ENCODE results near the gene CXCL10. TPM values are rescaled to one million over a fixed set of nuclear protein-coding genes. Genes with fewer than 3 reads are reported as not detected.

CXCL10 gene
- polyA plus RNA-seq, 3 donors = 5.2 to 7.0 (median 5.4) TPM

DNA sequence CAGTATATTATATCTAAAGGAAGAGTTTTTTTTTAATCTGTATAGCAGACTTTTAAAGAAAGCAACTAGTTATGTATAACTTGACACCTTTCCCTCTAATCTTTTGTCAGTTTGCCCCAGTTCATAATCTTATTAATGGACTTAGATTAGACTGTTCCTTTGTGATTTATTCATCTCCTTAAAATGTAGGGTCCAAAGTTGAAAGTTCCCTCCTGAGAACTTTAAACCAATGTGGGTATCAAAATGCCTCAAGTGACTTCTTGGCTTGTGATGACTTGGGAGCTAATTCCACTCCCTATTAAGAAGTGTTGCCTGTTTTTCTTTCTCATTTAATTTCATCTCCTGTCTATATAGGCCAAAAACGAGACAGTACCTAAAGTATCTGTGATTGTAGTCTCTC is 26.2 kb downstream of the CXCL10 start:
- no peak for DNase-seq (ENCODE audit: low read depth in 3 of 3, low spot score in 2 of 3)

DNA sequence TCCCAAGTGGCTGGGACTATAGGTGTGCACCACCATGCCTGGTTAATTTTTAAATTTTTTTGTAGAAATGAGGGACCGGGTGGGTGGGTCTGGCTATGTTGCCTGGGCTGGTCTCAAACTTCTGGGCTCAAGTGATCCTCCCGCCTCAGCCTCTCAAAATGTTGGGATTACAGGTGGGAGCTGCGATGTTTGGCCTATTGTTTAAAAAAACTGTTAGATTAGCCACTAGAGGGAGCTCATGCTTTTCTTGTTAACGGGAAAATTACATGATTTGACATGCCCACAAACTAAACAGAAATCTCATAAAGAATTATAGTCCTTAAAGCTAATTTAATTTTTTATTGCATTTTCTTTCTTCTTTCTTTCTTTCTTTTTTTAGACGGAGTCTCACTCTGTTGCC is 27.6 kb downstream of the CXCL10 start:
- peak in 1 of 3 donors; percentile 29 for DNase-seq (ENCODE audit: low read depth in 3 of 3, low spot score in 2 of 3)

DNA sequence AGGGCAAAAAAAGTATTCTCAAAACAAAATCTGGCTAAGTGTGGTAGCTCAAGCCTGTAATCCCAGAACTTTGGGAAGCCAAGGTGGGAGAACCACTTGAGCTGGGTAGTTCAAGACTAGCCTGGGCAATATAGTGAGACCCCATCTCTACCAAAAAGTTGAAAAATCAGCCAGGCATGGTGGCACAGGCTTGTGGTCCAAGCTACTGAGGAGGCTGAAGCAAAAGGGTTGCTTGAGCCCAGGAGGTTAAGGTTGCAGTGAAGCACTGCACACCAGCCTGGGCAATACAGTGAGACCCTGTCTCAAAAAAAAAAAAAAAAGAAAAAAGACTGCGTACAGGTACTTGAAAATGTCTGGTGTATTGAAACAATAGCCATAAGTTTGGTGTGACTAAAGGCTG is 30.8 kb downstream of the CXCL10 start:
- DNase-seq (ENCODE audit: low read depth in 3 of 3, low spot score in 2 of 3) = no peak

DNA sequence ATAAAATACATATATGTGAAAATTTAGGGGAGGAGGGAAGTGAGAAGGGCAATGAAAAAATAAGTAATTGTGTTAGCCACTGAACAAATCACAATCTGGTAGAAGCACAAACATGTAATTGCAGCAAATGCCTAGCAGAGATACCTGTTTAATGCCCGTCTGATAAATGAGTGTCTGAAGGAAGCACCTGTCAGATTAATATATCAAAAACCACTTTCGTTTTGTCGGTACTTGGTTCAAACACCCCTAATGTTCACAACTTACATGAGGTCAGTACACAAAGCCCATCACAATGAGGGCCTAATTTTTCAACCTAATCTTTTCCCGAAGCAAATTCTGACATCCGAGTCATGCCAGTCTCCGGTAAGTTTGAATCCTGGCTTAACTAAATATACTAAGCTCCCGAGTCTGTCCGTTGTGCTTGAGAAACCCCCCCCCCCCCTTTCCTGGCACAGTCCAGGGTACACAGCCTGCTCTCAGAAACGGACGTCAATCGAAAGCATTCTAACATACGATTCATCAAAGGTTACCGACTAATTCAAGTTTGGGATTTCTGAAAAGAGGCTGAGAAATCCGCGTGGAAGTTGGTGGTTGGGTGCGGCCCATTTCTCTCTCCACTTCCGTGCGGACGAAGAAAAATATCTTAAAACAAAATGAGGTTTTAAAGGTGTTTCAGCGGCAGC is 33.3 kb downstream of the CXCL10 start:
- DNase-seq (ENCODE audit: low read depth in 3 of 3, low spot score in 2 of 3) = no peak

DNA sequence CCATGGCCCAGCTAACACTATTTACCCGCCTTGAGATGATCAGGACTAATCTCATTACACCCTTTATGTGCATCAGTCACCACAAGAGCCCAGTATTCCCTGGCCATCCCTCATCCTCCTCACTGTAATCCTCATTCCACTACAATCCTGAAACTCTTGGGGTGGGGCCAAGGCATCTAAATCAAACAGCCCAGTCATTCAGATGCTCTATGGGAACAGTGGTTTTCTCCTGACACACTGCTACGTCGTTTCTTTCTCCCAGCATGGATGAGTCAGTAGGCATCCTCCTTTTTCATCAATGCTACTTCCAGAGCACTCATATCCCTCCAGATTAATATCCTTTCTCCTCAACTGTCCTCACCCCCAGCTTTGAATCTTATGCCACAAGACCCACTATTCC is 38.2 kb downstream of the CXCL10 start:
- no peak for DNase-seq (ENCODE audit: low read depth in 3 of 3, low spot score in 2 of 3)

DNA sequence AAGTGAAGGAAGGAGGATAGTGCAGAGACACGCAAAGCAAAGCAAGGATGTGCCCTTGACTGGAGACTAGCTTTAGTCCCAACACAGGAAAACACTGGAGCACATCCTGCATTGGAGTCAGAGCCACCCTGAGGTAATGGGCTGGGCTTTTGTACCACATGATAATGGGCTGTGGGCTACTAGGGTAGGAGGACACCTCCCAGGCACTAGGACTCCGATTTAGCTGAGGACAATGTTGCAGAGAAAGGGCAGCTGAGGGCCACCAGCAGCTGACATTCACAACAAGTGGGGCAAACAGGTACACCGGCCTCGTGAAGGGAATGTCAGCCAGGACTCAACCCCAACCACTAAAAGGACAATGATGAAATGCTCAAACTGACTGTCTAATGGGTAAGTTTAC is 42.7 kb downstream of the CXCL10 start:
- no peak for DNase-seq (ENCODE audit: low read depth in 3 of 3, low spot score in 2 of 3)

DNA sequence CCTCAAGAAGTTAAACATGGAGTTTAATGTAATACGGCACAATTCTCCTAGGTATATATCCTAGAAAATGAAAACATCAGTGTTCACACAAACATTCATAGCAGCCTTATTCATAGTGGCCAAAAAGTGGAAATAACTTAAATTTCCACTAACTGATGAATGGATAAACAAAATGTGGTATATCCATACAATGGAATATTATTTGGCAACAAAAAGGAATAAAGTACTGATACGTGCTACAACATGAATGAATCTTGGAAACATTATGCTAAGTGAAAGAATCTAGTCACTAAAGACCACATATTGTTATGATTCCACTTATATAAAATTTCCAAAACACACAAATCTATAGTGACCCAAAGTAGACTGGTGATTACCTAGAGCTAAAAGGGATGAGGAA is 47.1 kb downstream of the CXCL10 start:
- DNase-seq (ENCODE audit: low read depth in 3 of 3, low spot score in 2 of 3) = no peak

DNA sequence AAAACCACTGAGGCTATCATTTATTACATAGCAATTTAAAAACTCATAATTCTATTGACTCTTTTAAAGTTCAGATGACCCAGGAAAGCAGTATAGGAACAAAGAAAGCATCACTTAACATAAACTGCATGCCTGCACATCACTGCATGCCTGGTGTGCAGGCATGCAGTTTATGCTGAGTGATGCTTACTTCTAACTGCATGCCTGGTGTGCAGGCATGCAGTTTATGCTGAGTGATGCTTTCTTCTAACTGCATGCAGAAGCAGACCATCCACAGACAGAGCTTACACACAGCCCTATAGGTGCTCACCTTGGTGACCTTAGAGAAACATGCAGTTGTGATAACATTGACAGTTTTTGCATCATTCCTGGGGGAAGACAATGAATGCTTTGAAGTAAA is 49.5 kb downstream of the CXCL10 start:
- peak in 1 of 3 donors; percentile 3 for DNase-seq (ENCODE audit: low read depth in 3 of 3, low spot score in 2 of 3)

Other genes with a start within 250 kb of the CXCL10 start
- gene PPEF2, start 121.0 kb downstream of the CXCL10 start, polyA plus RNA-seq (ENCODE audit: insufficient read length in 3 of 3) = under 1 TPM in 2 of 3 donors, not detected in 1; 0.04 to 0.06 TPM
- 10 to 100 TPM; 13.6 to 19.4 (median 15.5) TPM for gene NAAA, start 82.5 kb downstream of the CXCL10 start, polyA plus RNA-seq (ENCODE audit: insufficient read length in 3 of 3)
- gene SDAD1, start 32.6 kb downstream of the CXCL10 start, polyA plus RNA-seq (ENCODE audit: insufficient read length in 3 of 3) = 10 to 100 TPM; 46.7 to 54.7 (median 51.1) TPM
- gene CXCL9, start 16.0 kb downstream of the CXCL10 start, polyA plus RNA-seq (ENCODE audit: insufficient read length in 3 of 3) = under 1 TPM; 0.06 to 0.13 (median 0.12) TPM
- under 1 TPM; 0.32 to 0.44 (median 0.42) TPM for gene CXCL11, start 12.6 kb upstream of the CXCL10 start, polyA plus RNA-seq (ENCODE audit: insufficient read length in 3 of 3)
- gene ART3, start 51.2 kb upstream of the CXCL10 start, polyA plus RNA-seq (ENCODE audit: insufficient read length in 3 of 3) = under 1 TPM; 0.28 to 0.60 (median 0.40) TPM
- gene NUP54, start 124.9 kb upstream of the CXCL10 start, polyA plus RNA-seq (ENCODE audit: insufficient read length in 3 of 3) = 10 to 100 TPM; 76.1 to 84.8 (median 81.8) TPM
- gene SCARB2, start 190.3 kb upstream of the CXCL10 start, polyA plus RNA-seq (ENCODE audit: insufficient read length in 3 of 3) = 100 to 1,000 TPM; 168 to 203 (median 193) TPM
- gene FAM47E, start 228.2 kb upstream of the CXCL10 start, polyA plus RNA-seq (ENCODE audit: insufficient read length in 3 of 3) = 10 to 100 TPM in 1 of 3 donors, 1 to 10 TPM in 2; 6.7 to 10.4 (median 7.2) TPM